Muscle of arm (tissue), 12 donors: ENCODE results near the gene LCORL. TPM values are rescaled to one million over a fixed set of nuclear protein-coding genes. Genes with fewer than 3 reads are reported as not detected.

Experiments
- DNase-seq: peaks from one replicate; pipeline ENCODE4 v3.0.0-alpha.2; 2013
- polyA plus RNA-seq, 12 donors: library from polyadenylated mRNA; unstranded; fragments of 120-200 nt; gene quantifications; one replicate each; pipeline ENCODE4 v1.2.1, GENCODE V29; 2013; ENCODE audit not compliant: insufficient read length in 12 of 12

The LCORL gene
- polyA plus RNA-seq, 12 donors: 10.4 to 14.7 (median 12.4) TPM; not detected in 1

- DNase-seq: no peak
Observed at GRCh38 chr4:17939054-17939453, 82.5 kb downstream of the LCORL start.

- no peak for DNase-seq
Observed at GRCh38 chr4:17934286-17934685, 87.3 kb downstream of the LCORL start.

GRCh38 chr4:17933126-17933525 is 88.4 kb downstream of the LCORL start:
- no peak for DNase-seq

DNA sequence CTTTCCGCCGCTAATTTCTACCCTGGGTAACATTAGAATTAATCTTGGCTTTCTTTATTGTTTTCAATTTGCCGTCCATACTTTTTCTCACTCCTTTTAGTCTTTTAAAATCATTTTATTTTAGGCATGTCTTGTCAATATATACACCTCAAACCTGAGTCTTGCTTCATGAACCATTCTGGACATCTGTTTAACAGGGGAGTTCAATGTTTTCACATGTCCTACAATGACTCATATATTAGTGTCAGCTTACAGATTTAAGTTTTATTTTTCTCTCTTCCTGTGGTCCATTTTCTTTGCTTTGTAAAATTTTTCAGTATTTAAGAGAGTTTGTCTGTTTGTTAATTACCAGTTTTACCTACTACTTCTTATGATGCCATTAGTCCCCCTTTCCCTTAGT is 89.5 kb downstream of the LCORL start:
- DNase-seq: no peak

DNA sequence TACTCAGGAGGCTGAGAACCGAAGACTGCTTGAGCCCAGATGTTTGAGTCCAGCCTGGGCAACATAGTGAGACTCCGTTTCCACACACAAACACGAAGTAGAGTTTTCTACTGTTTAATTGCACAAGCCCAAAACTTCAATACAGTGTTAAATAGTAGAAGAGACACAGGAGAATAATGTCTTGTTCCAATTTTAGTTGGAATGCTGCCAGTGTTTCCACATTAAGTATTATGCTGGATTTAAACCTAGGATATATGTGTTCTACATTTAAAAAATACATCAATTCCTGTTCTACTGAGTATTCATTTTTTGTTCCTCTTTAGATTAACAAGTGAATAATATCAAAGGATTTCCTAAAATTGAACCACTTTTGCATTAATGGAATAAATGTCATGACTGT is 91.3 kb downstream of the LCORL start:
- DNase-seq: peak; percentile 17

DNA sequence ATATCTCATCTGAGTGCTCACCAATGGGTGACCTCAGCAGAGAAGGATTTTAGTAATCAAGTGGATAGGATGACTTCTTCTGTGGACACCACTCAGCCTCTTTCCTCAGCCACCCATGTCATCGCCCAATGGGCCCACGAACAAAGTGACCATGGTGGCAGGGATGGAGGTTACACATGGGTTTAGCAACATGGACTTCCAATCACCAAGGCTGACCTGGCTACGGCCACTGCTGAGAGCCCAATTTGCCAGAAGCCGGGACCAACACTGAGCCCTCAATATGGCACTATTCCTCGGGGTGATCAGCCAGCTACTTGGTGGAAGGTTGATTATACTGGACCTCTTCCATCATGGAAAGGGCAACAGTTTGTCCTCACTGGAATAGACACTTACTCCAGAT is 97.4 kb downstream of the LCORL start:
- DNase-seq: no peak

DNA sequence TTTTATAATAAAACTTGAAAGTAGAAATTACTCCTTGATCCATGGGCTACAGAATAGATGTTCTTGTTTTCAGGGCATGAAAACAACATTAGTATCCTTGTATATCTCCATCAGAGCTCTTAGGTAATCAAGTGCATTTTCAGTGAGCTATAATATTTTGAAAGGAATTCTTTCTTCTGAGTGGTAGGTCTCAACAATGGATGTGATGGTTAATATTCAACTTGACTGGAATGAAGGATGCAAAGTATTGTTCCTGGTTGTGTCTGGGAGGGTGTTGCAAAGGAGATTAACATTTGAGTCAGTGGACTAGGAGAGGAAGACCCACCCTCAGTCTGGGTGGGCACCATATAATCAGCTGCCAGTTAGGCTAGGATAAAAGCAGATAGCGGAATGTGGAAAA is 100.1 kb downstream of the LCORL start:
- DNase-seq: no peak

GRCh38 chr4:17920681-17921080 is 100.9 kb downstream of the LCORL start:
- DNase-seq: no peak

GRCh38 chr4:17915439-17915838 is 106.1 kb downstream of the LCORL start:
- DNase-seq: no peak

DNA sequence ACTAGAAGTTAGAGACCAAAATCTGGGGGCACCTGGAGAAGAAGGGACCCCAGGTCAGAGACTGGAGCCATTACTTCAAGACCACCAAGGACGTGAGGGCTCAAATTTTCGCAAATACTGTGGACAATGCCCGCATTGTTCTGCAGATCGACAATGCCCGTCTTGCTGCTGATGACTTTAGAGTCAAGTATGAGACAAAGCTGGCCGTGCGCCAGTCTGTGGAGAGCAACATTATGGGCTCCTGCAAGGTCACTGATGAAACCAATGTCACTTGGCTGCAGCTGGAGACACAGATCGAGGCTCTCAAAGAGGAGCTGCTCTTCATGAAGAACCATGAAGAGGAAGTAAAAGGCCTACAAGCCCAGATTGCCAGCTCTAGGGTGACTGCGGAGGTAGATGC is 109.5 kb downstream of the LCORL start:
- no peak for DNase-seq

GRCh38 chr4:17911608-17912007 is 109.9 kb downstream of the LCORL start:
- DNase-seq: no peak

DNA sequence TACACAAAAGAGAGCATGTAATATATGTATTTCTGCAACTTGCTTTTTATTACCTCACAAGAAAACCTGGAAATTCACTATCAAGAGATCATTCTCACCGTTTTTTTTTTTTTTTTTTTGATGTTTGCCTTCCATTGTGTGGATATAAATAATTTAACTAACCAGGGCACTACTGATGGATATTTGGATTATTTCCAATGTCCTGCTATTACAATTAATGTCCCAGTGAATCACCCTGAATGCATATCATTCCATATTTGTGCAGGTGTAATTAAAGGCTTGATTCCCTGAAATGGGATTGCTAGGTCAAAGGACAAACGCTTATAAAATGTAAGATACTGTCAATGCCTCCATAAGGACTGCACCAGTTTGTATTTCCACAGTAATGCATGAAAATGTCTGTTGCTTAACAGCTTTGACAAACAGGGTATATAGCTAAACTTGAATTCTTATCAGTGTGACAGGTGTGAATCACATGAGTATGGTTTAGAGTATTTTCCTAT is 123.0 kb downstream of the LCORL start:
- DNase-seq: no peak

DNA sequence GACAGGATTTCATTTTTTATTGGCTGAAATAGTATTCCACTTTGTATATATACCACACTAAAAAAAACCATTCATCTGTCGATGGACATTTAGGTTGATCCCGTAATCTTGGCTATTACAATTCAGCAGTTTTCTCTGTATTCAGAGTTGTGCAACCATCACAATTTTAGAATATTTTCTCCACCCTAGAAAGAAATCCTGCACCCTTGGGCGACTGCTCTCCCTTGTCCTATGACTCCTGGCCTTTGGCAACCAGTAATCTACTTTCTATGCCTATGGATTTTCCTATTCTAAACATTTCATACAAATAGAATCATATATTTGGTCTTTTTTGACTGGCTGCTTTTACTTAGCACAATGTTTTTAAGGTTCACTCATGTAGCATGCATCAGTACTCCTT is 126.1 kb downstream of the LCORL start:
- no peak for DNase-seq

- DNase-seq: no peak
Observed at GRCh38 chr4:17894421-17894820, 127.1 kb downstream of the LCORL start.

- DNase-seq: no peak
Observed at GRCh38 chr4:17889692-17890091, 131.9 kb downstream of the LCORL start.

GRCh38 chr4:17884511-17884910 is 137.0 kb downstream of the LCORL start:
- no peak for DNase-seq

DNA sequence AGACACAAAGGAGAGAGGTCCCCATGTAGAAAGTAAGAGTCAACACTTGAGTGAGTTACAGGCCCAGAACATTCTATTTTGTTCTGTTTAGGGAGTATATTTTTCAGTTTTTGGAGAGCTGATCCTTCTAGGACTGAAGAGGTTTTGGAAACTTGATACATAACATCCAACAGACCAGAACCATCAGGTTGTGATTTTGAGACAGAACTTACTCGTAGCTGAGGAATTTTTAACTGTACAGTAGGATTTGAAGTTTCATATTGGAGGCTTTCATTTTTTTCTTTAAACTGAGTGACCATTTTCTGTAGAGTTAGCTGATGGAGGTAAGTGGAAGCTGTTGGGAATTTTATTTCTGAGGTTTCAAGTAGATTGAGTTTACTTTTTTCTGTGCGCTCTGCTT is 137.5 kb downstream of the LCORL start:
- DNase-seq: no peak

GRCh38 chr4:17877661-17878060 is 143.9 kb downstream of the LCORL start:
- DNase-seq: no peak

DNA sequence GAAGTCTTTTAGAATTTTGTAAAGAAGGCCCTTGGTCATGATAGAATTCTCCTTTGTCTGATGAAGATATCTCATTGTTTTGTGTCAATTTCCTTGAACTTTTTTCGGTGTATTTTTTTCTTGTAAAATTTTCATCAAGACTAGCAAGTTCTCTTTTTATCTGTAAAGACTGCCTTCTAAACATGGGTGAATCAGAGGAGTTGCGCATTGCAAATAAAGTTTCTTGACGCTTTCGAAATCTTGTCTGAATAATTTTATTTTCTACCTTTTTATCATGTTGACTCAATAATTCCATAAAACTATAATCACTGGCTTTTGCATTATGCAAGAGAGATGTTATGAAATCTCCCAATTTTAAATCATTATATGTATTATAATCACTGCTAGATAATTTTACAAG is 144.6 kb downstream of the LCORL start:
- no peak for DNase-seq

DNA sequence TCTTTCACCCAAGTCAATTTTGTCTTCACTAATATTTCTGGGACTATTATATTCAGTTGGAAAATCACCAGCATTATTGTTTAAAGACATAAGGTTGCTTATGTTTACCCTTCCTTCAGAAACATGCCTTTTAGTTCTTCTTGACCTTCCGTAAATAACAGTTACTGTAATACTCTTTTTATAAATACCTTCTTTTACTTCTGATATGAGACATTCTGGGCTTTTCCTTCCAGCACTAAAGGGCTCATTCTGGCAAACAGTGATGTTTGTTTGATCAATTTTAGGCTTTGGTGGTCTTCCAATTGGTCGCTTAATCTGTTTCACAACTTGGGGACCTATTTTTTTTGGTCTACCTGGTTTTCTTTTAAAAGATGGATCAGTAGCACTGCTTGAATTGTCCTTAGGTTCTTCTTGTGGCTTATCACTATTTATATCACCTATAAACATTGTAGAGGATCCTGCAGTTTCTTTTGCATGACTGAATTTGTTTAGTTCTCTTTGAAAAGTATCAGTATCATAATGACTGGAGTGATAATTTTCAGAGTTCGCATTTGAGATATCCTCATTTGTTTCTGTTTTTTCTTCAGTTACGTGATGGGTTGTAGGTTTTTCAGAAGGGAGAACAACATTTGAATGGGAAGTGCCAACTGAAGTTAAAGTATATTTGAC is 146.0 kb downstream of the LCORL start:
- DNase-seq: no peak

- DNase-seq: no peak
Observed at GRCh38 chr4:17869327-17869726, 152.2 kb downstream of the LCORL start.

DNA sequence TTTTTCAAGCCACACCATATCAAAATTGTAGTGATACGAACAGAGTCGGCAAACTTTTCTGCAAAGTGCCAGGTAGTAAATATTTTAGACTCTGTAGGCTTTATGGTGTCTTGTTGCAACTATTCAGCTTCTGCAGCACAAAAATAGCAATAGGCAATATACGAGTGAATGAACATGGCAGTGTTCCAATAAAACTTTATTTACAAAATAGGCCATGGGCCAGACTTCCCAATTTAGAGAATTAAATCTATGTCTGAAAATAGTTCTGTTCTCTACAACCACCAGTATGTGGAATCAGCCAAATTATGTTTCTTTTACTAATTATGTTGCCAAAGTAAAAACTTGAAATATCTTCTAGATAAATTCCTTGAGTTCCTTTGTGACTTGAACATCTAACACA is 154.3 kb downstream of the LCORL start:
- no peak for DNase-seq

DNA sequence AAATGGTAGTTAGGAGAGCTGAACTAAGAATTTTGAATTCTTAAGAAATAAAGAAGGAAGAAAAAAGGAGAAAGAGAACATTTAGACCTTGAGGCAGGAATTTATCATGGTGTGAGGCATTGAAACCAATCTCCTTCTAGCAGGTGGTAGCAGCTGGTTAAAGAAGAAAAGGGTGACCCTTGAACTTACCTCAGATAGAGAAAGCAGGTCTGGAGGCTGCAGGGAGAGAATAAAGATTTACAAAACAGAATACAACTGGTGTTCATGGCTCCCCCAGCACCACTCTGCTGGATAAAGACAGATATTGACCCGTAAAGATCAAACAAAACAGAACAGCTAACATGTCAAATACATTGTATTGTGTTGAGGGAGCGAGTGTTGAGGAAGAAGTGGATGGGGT is 154.7 kb downstream of the LCORL start:
- no peak for DNase-seq

GRCh38 chr4:17865866-17866363 is 155.6 kb downstream of the LCORL start:
- no peak for DNase-seq
